GM18511 (cell line): ENCODE data around the gene USP3.

Source experiments
- ATAC-seq: cut with Tn5 transposase; IDR thresholded peaks from one replicate; pipeline ENCODE4 v1.9.1; 2021; ENCODE audit warnings: mild to moderate bottlenecking, moderate library complexity; ENCODE audit not compliant: unreplicated experiment

USP3 gene

DNA sequence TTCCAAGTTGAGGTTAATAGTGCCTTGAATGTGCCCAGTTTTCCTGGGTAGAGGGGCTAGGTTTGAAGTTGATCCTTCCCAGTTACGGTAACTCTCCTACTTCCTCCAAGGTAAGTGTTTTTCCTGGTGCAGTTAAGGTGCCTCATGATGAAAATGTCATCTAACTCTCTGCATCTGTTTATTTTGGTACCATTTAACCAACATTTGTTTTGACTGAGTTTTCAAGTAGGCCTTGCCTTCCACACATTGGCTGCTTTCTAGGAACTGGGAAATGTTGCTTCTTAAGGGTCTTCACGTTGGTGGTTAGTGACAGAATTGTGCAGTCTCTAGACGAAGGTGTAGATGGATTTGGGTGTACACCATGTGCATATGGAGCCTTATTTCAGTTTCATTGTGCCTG lies 31.3 kb downstream of the USP3 start:
- no peak for ATAC-seq

DNA sequence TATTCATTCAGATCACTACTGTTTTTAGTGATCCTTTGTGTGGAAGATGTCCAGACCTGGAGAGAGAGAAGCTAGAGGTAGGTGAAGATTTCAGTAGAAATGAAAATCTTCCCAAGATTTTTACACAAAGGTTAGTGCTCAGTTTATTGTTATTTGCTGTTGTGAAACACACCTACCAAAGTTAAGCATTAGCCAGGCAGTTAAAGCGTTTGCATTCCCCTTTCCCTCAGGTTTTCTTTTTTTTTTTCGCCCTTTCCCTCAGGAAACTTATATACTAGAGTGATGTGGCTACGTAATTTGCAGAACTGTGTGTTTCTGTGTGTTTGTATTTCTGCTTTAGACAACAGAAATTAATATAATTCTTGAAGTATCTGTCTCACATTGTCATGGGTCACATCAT lies 34.5 kb downstream of the USP3 start:
- no peak for ATAC-seq

DNA sequence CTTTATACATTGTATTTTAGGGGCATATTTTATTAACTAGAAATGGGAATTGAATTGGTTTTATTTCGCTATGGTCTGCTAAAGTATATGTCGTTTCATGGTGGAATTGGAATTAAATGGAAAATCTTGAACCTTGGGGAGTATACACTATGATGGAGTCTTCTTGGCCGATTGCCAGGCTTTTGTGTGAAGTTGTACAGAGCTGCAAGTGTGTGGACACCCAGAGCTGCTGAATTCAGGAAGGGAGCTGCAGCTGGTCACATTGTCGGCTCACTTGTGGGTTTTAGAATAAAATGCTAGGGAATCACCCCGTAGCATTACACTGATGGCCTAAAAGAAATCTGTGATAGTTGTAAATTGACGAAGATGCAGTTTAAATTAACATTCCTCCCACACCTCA lies 35.1 kb downstream of the USP3 start:
- no peak for ATAC-seq

DNA sequence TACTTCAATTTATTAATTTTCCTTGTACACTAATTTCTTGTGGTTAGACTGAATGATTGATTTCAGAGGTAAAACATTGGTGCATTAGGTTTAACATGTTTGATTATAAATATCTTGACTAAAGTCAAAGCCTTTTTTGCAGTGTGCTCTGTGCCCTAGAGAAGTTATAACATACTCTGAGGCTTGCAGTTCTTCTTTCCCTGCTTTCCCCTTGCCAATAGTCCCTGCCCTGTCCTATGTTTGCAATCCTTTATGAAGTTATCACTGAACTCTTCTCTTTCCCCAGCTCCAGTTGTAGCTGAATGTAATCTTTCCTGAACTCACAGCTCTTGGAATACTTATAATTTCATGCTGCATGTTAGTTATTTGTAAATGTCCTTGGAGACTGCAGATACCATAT lies 35.6 kb downstream of the USP3 start:
- ATAC-seq, result no peak

GRCh38 chr15:63540449-63540848 lies 36.1 kb downstream of the USP3 start:
- ATAC-seq, result no peak

- no peak for ATAC-seq
Observed at GRCh38 chr15:63544258-63545026, 40.0 kb downstream of the USP3 start.

DNA sequence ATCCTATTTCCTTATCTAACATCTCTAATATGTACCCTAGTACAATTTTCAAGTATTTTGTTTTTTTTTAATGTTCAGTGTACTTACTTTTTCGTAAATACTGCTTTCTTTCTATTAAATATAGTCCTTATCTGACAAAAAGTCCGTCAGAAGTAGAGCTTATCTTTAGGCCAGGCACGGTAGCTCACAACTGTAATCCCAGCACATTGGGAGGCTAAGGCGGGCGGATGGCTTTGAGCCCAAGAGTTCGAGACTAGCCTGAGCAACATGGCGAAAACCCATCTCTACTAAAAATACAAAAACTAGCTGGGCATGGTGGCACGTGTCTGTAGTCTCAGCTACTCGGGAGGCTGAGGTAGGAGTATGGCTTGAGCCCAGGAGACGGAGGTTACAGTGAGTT lies 41.1 kb downstream of the USP3 start:
- no peak for ATAC-seq

DNA sequence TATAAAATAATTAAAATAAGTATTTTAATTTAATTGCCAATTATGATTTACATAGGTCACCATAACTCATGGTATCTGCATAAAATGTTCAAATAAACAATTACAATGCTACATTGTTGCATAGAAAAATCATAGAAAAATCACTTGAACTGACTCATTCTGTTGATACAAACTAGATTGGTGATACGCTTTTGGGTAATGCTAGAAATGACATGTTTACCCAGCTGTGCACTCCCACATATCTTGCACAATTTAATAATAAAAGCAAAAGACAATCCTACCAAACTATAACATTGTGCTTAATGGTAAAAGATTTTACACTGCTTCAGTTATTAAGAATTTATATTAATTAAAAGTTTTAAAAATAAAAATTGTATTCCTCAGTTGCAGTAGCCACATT lies 47.0 kb downstream of the USP3 start:
- ATAC-seq, result no peak

GRCh38 chr15:63553388-63553791 lies 49.0 kb downstream of the USP3 start:
- no peak for ATAC-seq

- no peak for ATAC-seq
Observed at GRCh38 chr15:63554337-63554927, 50.0 kb downstream of the USP3 start.

- ATAC-seq, result no peak
Observed at GRCh38 chr15:63555507-63555906, 51.1 kb downstream of the USP3 start.

GRCh38 chr15:63556246-63556645 lies 51.9 kb downstream of the USP3 start:
- no peak for ATAC-seq

- no peak for ATAC-seq
Observed at GRCh38 chr15:63556736-63557135, 52.3 kb downstream of the USP3 start.

GRCh38 chr15:63559753-63560152 lies 55.4 kb downstream of the USP3 start:
- ATAC-seq, result no peak

GRCh38 chr15:63560741-63561448 lies 56.5 kb downstream of the USP3 start:
- no peak for ATAC-seq

GRCh38 chr15:63564093-63564492 lies 59.7 kb downstream of the USP3 start:
- no peak for ATAC-seq

- ATAC-seq, result no peak
Observed at GRCh38 chr15:63565536-63566186, 61.3 kb downstream of the USP3 start.

GRCh38 chr15:63572749-63573464 lies 68.5 kb downstream of the USP3 start:
- ATAC-seq, result no peak

DNA sequence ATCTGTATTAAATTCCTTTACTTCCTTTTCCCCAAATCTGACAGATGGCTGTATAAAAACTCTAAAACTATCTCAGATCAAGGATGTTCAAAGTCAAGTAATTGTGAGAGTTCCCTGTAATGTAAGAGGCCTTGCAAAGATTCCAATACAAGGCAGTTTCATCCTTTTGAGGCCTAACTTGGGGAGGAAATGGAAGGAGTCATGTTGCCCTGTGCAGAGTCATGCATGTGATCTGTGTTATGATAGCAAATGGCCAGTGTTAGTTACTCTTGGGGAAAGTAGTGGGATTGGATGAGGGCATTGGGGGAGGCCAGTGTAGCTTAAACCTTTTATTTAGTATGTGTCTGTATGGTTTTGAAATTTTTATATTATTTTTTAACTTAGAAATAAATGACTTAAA lies 69.1 kb downstream of the USP3 start:
- no peak for ATAC-seq

- no peak for ATAC-seq
Observed at GRCh38 chr15:63575312-63575711, 70.9 kb downstream of the USP3 start.

GRCh38 chr15:63576441-63576840 lies 72.0 kb downstream of the USP3 start:
- ATAC-seq, result no peak
